CMK (cell line): ENCODE data around the gene CKAP5.
A peak's percentile ranks its signal among the peaks of the same experiment; 100 is the strongest.

Experiments
- DNase-seq: peaks from one replicate; pipeline ENCODE4 v3.0.0-alpha.2; 2010; ENCODE audit warnings: low read depth

CKAP5 gene

GRCh38 chr11:46762248-46762647 is 83.8 kb downstream of the CKAP5 start:
- DNase-seq, result no peak

GRCh38 chr11:46761807-46762206 is 84.3 kb downstream of the CKAP5 start:
- no peak for DNase-seq

GRCh38 chr11:46760429-46761128 is 85.5 kb downstream of the CKAP5 start:
- DNase-seq, result no peak

GRCh38 chr11:46759196-46759595 is 86.9 kb downstream of the CKAP5 start:
- DNase-seq, result no peak

- DNase-seq, result peak; percentile 20
These were observed 90.1 kb downstream of the CKAP5 start for GRCh38 chr11:46755962-46756361.

GRCh38 chr11:46747150-46747549 is 98.9 kb downstream of the CKAP5 start:
- DNase-seq, result no peak

- no peak for DNase-seq
These were observed 100.1 kb downstream of the CKAP5 start for GRCh38 chr11:46745995-46746394.

- DNase-seq, result no peak
These were observed 100.8 kb downstream of the CKAP5 start for GRCh38 chr11:46745328-46745727.

- no peak for DNase-seq
These were observed 102.3 kb downstream of the CKAP5 start for GRCh38 chr11:46743693-46744339.

- DNase-seq, result no peak
These were observed 103.0 kb downstream of the CKAP5 start for GRCh38 chr11:46743043-46743442.

- no peak for DNase-seq
These were observed 104.2 kb downstream of the CKAP5 start for GRCh38 chr11:46741600-46742484.

GRCh38 chr11:46738887-46739286 is 107.2 kb downstream of the CKAP5 start:
- DNase-seq, result no peak

GRCh38 chr11:46737699-46738098 is 108.4 kb downstream of the CKAP5 start:
- no peak for DNase-seq

- DNase-seq, result no peak
These were observed 109.5 kb downstream of the CKAP5 start for GRCh38 chr11:46736615-46737014.

- no peak for DNase-seq
These were observed 109.9 kb downstream of the CKAP5 start for GRCh38 chr11:46736146-46736545.

- DNase-seq, result no peak
These were observed 112.8 kb downstream of the CKAP5 start for GRCh38 chr11:46733234-46733633.

- DNase-seq, result no peak
These were observed 114.5 kb downstream of the CKAP5 start for GRCh38 chr11:46731545-46731944.

- DNase-seq, result no peak
These were observed 116.7 kb downstream of the CKAP5 start for GRCh38 chr11:46729110-46730027.

GRCh38 chr11:46728659-46729040 is 117.4 kb downstream of the CKAP5 start:
- no peak for DNase-seq

GRCh38 chr11:46727952-46728658 is 118.0 kb downstream of the CKAP5 start:
- DNase-seq, result no peak

- DNase-seq, result no peak
These were observed 119.7 kb downstream of the CKAP5 start for GRCh38 chr11:46726206-46726862.
